HFF-Myc (cell line): ENCODE data around the gene STAM2.

ENCODE experiments used
- DNase-seq: peaks from one replicate; pipeline ENCODE4 v3.0.0-alpha.2; 2011; ENCODE audit warnings: low read depth; ENCODE audit errors: extremely low read depth
- H3K4me3 ChIP-seq: replicated peaks from 2 replicates; pipeline ENCODE4 v1.5.1; 2011; ENCODE audit warnings: low read depth, mild to moderate bottlenecking, control low read depth, low read length
- CTCF ChIP-seq: IDR thresholded peaks from 2 replicates; pipeline ENCODE4 v1.5.1; 2012; ENCODE audit warnings: mild to moderate bottlenecking, low read depth, low read length, control low read depth; ENCODE audit errors: missing control alignments

The STAM2 gene

GRCh38 chr2:152157253-152157652 lies 18.3 kb downstream of the STAM2 start:
- TF ChIP-seq CTCF: no peak
- DNase-seq: no peak

DNA sequence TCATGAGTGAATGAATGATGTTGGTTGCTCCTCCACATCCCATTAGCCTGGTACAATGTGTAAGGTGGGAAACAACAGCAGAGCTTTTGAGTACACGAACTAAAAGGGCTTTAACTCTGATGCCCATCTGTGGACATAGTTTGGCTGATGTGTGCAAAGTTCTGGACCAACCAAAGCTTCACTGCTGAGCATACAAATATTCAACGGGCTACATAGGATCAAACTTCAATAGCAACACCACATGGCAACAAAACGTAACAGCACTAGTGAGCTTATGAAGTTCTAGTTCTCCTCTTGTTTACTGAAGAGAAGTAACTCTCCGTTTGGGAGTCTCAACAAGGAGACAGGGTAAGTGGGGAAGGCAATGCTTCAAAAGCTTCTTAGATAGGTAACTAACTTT lies 20.4 kb downstream of the STAM2 start:
- no peak for DNase-seq
- H3K4me3 ChIP-seq: no peak overlapping the region
- no peak for TF ChIP-seq CTCF

More at GRCh38 chr2:152157253-152157652, 18.3 kb downstream of the STAM2 start:
- H3K4me3 ChIP-seq: no peak overlapping the region

- no peak for DNase-seq
- no peak for TF ChIP-seq CTCF
- no peak overlapping the region for H3K4me3 ChIP-seq
Observed at GRCh38 chr2:152154462-152154861, 21.1 kb downstream of the STAM2 start.

- no peak for DNase-seq
- TF ChIP-seq CTCF: no peak
- H3K4me3 ChIP-seq: no peak overlapping the region
Observed at GRCh38 chr2:152134488-152135280, 40.9 kb downstream of the STAM2 start.

DNA sequence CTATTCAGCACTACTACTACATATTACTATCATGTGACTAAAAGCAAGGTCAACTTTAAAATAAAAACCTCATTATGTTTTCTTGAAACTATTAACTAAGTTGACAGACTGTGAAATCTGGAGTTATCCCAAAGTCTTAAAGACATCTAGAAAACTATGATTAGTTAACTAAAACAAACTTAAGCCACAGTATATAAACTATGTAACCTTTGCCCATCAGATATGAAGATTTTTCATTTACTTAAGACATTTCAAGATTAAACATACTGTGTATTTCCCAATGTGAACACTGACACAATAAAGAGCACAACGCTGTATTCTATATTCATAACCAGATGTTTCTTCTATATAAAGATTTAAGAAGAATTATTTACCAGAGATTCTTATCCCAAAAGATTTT lies 43.3 kb downstream of the STAM2 start:
- no peak for TF ChIP-seq CTCF
- no peak for DNase-seq
- H3K4me3 ChIP-seq: no peak overlapping the region

GRCh38 chr2:152127628-152128027 lies 47.9 kb downstream of the STAM2 start:
- no peak for DNase-seq
- H3K4me3 ChIP-seq: no peak overlapping the region
- TF ChIP-seq CTCF: no peak

- TF ChIP-seq CTCF: no peak
- DNase-seq: no peak
- no peak overlapping the region for H3K4me3 ChIP-seq
Observed at GRCh38 chr2:152126664-152127063, 48.9 kb downstream of the STAM2 start.
